Measurements from ENCODE around the gene AP5B1.

DNA sequence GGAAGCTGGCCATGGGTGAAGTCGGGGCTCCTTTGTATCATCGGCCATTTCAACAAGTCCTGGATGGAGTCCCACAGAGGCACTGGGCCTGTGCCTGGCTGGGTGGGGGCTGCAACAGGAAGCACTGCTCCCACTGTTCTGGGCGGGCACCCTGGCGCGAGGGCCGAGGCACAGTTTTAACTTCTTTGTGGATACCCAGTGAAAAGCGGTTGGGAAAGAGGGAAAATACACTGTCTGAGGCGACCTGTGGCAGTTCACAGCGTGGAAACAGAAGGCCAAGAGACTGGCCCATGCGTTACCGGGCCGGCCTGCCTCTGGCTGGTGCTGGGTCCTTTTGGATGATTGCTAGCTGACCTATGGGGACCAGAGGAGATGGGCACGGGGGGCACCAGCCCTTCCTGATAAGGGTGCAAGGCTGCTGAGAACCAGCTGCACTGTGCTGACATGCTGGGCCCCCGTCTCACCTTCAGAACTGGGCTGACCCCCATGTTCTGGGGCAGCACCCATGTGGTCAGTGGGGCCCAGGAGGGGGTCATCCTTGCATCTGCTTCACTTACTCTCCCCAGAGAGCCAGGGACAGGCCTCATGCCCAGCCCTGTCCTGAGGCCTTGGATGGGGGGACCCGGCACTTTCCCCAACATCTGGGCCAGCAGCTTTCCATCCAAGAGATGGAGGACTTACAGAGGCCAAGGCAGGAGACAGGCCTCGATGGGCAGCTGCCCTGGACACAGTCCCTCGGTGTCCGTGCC is 10.3 kb upstream of the AP5B1 start:
- TF ChIP-seq, protein P1, sequence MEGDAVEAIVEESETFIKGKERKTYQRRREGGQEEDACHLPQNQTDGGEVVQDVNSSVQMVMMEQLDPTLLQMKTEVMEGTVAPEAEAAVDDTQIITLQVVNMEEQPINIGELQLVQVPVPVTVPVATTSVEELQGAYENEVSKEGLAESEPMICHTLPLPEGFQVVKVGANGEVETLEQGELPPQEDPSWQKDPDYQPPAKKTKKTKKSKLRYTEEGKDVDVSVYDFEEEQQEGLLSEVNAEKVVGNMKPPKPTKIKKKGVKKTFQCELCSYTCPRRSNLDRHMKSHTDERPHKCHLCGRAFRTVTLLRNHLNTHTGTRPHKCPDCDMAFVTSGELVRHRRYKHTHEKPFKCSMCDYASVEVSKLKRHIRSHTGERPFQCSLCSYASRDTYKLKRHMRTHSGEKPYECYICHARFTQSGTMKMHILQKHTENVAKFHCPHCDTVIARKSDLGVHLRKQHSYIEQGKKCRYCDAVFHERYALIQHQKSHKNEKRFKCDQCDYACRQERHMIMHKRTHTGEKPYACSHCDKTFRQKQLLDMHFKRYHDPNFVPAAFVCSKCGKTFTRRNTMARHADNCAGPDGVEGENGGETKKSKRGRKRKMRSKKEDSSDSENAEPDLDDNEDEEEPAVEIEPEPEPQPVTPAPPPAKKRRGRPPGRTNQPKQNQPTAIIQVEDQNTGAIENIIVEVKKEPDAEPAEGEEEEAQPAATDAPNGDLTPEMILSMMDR (IDR thresholded peaks at IDR 0.05), result no peak
- no peak for TF ChIP-seq POLR2A (IDR thresholded peaks at IDR 0.05)
- no peak for TF ChIP-seq EP300 (IDR thresholded peaks at IDR 0.05)
